NCI-H1417 treated with DMSO at 0.1 percent for 48 hours (cell line): ENCODE data around the gene C4BPB.
"Not testable (repeated sequence)": the region's sequence is repeated elsewhere in the genome, so short reads cannot be mapped to it uniquely, and the experiment has no call there.

Source experiments
- DNase-seq: peaks from one replicate; lab custom pipeline; 2025; lab: John Stamatoyannopoulos, UW

C4BPB gene, protein sequence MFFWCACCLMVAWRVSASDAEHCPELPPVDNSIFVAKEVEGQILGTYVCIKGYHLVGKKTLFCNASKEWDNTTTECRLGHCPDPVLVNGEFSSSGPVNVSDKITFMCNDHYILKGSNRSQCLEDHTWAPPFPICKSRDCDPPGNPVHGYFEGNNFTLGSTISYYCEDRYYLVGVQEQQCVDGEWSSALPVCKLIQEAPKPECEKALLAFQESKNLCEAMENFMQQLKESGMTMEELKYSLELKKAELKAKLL

DNA sequence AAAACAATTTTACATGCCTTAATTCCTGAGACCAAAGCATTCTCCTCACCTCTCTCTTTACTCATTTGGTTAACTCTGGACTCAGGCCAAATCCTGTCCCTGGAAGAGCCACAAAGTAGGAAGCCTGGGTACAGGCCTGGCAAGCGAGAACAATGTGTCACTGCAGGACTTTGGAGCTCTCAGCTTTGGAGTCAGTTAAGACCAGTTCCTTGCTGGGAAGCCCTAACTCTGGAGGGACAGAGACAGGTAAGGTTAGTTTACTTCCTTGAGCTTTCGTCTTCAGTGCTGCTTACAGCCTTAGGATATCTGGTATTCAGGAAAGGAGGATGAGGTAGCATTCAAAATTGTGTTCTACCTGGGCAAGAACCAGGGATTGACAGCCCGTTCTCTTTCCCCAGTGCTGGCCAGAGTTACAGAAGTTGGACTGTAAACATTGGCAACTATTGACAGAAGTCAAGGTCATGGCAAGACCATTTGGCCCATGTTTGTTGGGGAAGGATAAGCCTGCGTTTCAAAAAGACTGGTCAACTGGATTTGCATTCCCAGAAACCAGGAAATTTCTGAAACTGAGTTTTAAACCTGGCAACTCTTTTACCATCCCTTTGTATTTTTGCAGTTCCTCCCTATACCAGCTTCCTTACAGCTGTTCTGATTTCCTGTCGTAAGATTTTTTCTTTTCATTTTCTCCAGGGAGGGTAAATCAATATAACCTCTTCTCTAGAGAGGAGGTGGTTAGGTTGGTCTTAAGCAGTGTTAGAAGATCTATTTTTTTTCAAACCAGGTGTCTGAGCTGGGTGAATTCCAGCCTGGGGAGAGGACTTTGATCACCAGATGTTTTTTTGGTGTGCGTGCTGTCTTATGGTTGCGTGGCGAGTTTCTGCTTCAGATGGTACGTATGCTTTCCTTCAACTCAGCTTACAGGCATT lies at the start of gene C4BPB:
C4BPB (plus strand) TSS at position 160 of the 926 bp plus-strand sequence; CDS start at position 832, 672 bp downstream.
- no peak for DNase-seq

DNA sequence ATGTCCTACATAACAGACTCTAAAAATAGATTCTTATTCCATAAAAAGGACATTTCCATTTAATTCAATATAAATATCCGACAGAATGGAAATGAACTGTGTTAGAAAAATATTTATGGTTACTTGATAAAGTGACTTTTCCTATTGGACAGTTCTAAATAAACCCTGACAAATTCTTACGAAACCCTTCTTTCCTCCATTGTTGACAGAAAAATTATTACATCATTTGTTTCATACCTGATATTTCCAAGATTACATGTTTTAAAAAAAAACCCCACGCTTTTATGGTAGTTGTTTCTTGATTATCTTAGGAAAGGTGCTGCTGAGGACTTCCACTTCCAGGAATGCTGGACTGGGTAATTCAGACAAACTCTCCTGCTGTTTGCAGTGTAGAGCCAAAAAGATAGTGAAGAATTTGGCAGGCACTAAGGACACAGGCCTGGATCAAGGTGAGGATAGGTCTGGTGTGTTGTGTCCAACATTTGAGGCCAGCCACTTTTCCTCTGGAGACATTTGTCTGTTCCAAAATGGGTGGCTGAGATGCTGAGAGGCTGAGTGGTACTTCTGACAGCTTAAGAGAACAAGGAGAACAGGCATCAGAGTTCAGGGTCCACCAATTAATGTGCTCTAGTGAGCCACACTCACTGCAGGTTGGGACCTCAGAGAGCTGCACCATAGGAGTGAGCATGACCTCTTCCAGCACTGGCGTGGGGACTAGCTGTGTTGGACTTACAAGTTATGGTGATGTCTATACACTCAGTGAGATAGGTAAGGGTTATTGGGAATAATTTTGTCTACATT lies 49.1 kb upstream of the C4BPB start:
- no peak for DNase-seq

GRCh38 chr1:207040181-207040533 lies 48.5 kb upstream of the C4BPB start:
- no peak for DNase-seq

DNA sequence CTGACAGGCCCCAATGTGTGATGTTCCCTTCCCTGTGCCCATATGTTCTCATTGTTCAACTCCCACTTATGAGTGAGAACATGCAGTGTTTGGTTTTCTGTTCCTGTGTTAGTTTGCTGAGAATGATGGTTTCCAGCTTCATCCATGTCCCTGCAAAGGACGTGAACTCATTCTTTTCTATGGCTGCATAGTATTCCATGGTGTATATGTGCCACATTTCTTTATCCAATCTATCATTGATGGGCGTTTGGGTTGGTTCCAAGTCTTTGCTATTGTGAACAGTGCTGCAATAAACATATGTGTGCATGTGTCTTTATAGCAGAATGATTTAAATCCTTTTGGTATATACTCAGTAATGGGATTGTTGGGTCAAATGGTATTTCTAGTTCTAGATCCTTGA lies 47.3 kb upstream of the C4BPB start:
- DNase-seq, result not testable (repeated sequence)

- no peak for DNase-seq
These were observed 43.2 kb upstream of the C4BPB start for GRCh38 chr1:207045453-207045852.

DNA sequence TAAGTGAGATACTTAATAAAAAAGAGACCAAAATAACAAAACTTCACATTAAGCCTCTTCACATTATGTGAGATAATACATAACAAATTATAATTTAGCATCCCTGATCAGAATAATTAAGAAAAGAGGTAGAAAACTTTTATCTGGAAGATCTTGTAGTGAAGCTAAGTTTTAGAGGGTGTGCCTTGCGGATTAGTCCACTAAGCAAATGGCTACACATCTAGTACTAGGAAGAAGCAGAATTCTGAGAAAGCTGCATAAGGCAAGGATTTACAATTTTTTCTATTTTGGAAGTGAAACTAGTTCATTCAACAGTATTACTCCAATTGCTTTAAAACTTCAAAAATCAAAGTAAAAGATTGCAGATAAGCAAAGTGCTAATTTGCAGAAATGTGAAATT lies 41.2 kb upstream of the C4BPB start:
- no peak for DNase-seq

DNA sequence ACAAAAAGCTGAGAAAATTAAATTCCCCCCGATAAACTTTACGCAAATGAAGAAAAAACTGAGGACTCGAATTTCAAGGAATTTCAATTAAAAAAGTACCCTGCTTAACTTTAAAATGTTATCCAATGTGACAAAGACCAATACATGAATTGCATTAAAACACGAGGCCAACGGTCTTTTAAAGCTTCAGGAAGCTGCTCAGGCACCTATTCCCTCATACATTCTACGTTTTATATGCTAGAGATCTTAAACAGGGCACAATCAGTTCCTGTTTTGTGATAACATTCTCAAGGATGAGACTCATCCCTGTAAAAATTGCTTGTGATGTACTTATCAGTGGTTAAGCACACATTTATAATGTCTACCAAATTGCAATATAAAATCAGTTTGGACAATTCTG lies 40.6 kb upstream of the C4BPB start:
- no peak for DNase-seq

- no peak for DNase-seq
These were observed 39.6 kb upstream of the C4BPB start for GRCh38 chr1:207049054-207049453.

GRCh38 chr1:207049514-207049913 lies 39.1 kb upstream of the C4BPB start:
- DNase-seq, result no peak

- peak; percentile 15 for DNase-seq
These were observed 38.7 kb upstream of the C4BPB start for GRCh38 chr1:207049974-207050391.

DNA sequence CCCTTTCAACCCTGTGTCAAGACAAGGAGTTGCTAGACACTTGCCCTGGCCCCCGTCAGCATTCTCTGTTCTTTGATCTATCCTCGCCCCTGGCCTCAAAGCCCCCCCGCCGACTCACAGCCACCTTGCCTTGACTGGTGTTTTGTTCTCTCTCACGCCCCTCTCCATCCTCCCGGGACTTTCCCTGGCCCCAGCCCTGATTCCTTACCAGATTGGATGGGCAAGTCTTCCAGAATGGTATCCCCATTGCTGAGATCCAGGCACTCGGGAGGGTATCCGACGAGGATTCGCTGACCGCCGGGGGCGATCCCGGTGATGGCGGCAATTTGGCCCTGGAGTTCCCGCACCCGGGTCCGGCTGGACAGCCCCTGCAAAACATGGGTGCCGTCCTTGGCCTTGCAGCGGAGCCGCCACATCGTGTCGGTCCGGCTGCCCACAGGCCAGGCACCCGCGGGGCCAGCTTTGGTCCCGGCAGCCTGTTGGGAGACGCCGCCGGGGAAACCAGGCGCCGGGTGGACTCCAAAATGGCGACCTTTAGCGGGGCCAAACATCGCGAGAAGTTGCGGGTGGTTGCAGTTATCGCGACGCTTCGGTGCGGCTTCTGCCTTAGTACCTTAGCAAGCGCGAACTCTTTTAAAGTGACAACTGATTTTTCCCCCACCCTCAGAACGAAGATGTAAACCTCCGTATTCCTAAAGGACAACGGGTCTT lies 38.0 kb upstream of the C4BPB start:
- DNase-seq, result peak; percentile 58

GRCh38 chr1:207051191-207051943 lies 37.3 kb upstream of the C4BPB start, which contains the start of gene YOD1:
Gene YOD1 (minus strand): TSS chr1:207051208. CDS start chr1:207051030, 178 bp downstream.
- DNase-seq, result no peak

GRCh38 chr1:207052911-207053769 lies 35.5 kb upstream of the C4BPB start, which contains the start of gene PFKFB2:
Gene PFKFB2 (plus strand): TSS chr1:207053275. CDS start chr1:207054718, 1,443 bp downstream.
- peak; percentile 96 for DNase-seq

- no peak for DNase-seq
These were observed 34.2 kb upstream of the C4BPB start for GRCh38 chr1:207054491-207054890.

DNA sequence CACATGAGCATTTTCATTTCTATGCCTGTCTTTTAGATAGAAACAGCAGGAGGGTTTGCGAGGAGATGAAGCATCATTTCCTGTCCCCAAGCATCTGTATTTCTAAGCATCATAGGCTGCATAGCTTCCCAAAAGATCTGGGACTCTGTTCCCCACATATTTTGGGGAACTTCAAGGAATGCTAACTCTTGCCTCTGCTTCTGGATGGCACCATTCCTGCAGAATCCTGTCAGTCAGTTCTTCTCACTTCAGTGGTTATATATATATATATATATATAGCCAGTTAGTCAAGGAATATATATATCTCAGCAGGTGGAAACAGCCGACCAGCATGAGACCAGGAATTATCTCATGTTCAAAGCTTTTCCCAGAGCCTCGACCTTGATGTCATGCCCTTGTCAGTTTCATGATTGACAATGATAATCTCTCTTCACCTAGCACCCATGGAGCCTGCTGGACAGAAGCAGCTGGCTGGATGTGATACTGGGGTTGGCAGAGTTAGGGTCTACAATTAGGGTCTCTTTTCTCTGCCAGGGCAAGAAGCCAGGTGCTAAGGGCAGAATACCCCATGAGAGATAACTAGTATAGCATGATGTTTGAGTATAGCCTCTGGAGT lies 33.2 kb upstream of the C4BPB start:
- no peak for DNase-seq

DNA sequence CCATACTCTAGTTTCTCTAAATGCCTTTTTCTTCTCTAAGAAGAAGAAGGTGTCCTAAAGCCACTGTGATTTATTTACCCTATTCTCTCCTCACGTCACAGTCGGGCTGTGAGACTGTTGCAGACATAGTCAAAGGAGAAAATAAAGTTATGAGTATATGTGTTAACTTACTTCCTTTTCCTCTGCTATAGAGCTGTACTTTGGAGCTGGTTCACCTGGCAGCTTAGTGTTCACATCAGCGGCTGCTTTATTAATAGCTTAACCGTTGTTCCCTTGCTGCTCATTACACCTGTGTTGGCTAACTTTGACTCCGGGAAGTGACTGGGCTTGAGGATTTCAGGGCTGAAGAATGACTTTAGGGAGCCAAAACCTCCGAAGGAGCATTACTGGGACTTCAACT lies 32.0 kb upstream of the C4BPB start:
- no peak for DNase-seq

- no peak for DNase-seq
These were observed 30.4 kb upstream of the C4BPB start for GRCh38 chr1:207058252-207058651.

DNA sequence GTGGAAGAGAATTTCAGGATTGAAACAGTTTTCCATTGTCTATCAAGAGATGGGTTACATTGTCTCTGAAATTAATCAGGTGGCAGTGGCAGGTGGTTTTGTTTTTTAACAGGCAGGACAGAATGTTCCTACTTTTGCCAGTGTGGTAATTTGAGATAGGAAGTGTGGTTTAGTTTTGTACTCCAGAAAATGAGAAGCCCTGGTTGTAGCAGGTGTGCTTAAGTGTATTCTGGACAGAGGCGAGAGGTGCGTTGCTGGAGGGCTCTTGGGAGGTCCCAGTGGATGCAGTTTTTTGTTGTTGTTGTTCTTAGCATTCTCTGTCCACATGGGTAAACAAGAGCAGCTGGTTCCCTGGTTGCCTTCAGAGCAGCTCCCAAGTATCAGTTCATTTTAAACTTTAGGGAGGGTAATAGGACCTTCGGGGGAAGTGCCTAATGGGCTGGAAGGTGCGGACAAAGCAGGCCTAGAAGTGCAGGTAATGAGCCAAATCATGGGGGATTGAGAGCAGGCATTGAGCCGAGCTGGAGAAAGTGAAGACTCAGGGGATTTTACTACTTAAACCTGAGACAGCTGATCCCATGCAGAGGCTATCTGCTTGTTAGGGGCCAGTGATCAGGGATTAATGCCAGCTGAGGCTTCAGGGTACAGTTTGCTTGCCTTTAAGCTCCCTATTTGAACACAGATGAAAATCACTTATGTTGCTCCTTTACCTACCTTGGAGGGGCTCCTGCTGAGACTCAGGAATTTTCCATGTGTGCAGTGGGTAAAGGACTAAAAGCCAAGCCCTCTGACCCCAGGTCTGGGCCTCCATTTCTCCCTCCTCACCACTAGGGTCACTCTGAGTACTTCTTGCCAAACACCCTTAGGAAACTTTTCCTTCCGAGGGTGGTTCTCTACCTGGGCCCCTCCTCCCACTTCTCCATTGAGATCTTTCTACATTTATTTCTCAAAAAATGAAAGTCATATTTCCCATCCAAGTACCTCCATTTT lies 29.5 kb upstream of the C4BPB start:
- no peak for DNase-seq
